ENCODE data around the gene MOCS1. TPM values are rescaled to one million over a fixed set of nuclear protein-coding genes. Genes with fewer than 3 reads are reported as not detected.

The MOCS1 gene
- total and polyA plus RNA-seq, 11 donors, result 16.4 to 40.3 (median 25.4) TPM

DNA sequence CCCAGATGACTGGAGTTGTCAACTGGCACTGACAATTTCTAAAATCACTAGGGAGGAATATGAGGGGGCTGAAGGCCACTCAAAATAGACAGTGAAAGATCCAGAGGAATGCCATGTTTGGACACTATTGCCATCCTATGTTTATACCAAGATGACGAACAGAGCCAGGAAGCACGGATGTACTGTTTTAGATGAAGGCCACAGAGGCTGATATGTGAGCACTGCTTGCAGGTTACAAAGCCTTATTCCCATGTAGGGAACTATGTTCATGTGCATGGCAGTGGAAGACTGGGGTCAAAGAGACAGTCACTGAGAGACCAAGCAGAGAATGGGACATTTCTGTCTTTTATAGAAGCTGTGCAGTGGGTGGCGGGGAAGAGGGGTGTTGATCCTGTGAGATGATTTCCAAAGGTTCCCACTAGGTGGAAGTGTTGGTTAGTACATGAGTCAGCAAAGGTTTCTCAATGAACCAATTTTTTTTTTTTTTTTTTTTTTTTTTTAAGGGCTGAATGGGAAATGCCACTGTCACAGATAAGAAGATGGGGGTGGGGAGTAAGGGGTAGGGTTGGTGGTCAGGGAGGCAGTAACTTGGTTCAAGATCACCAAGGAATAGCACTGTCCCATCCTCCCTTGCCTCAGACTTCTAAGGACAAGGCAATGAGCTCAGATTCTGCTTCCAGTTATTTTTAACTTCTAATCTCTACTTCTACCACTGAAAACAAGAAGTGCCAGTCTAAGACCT, 46.7 kb upstream of the MOCS1 start:
- no peak overlapping the region for H3K4me3 ChIP-seq
- H3K9me3 ChIP-seq, result no peaks in the 10 kb centered on the region
- TF ChIP-seq, protein P1, sequence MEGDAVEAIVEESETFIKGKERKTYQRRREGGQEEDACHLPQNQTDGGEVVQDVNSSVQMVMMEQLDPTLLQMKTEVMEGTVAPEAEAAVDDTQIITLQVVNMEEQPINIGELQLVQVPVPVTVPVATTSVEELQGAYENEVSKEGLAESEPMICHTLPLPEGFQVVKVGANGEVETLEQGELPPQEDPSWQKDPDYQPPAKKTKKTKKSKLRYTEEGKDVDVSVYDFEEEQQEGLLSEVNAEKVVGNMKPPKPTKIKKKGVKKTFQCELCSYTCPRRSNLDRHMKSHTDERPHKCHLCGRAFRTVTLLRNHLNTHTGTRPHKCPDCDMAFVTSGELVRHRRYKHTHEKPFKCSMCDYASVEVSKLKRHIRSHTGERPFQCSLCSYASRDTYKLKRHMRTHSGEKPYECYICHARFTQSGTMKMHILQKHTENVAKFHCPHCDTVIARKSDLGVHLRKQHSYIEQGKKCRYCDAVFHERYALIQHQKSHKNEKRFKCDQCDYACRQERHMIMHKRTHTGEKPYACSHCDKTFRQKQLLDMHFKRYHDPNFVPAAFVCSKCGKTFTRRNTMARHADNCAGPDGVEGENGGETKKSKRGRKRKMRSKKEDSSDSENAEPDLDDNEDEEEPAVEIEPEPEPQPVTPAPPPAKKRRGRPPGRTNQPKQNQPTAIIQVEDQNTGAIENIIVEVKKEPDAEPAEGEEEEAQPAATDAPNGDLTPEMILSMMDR (IDR thresholded peaks at IDR 0.05), result peak in 11 of 12 donors; percentile 20 to 59 (median 47)
- no peak for TF ChIP-seq POLR2A (IDR thresholded peaks at IDR 0.05)
- no peaks in the 10 kb centered on the region for H3K27me3 ChIP-seq
- peak overlapping the region in 4 of 12 donors; percentile 19 to 59 (median 42) for H3K27ac ChIP-seq
- DNase-seq (peak in 1 of 5 donors; percentile 18), ATAC-seq (peak; percentile 59 to 82 (median 68))
- WGBS, 4 donors, result 36 to 52% (median 41%) methylated on average over 3 of the region's 3 CpGs
- peaks cover 0 to 34% (median 8%) of the 10 kb centered on the region in 12 donors for H3K4me1 ChIP-seq
- no peaks in the 10 kb centered on the region for H3K36me3 ChIP-seq
- intact Hi-C loops (cut with DNase I), result loop anchor here (2.0 to 10.0 kb wide), 10 partner anchors 326 to 1048 kb away; partner anchors contain the start of gene LRFN2 (in 2 of the 10)

DNA sequence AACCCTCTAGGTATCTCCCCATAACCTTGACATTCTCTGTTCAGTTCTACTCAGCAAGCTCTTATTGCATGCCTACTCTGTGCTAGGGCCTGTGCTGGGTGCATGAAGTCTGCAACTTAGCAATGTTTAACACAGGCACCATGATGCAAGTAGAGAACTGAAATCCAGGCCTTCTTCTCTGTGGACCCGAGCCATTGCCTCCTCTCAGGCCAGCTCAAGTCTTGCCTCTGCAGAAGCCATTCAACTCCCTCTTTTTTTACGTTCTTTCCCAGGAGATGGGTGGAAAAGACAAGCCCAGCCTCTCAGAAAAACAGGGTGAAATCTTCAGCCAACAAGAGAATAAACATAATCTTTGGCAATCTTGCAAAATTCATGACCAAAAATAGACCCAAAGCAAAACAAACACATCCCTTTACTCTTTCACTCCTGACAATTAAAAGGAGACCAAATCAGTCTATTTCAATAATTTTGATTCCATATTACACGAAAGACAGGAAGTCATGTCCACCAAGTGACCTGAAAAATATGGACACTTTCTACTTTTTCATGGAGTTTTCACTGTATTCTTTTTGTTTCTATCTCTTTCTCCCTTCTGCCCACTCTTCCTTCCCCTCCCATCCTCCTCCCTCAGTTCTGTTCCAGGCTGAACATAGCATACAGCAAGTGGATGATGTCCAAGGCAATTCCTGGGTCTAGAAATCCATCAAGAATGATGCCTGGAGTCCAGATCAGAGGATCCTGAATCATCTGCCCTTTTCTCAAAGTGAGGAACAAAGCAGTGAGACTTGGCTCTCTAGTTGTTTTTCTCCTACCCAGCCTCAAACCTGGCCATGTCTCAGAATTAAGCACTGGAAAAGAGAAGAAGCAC, 45.4 kb upstream of the MOCS1 start:
- DNase-seq, result no peak
- no peaks in the 10 kb centered on the region for H3K36me3 ChIP-seq
- intact Hi-C loops (cut with DNase I), result loop anchor here (2.0 to 10.0 kb wide), 11 partner anchors 327 to 1049 kb away; partner anchors contain the start of gene LRFN2 (in 2 of the 10)
- WGBS, 4 donors, result 38 to 50% (median 41%) methylated on average over 3 of the region's 3 CpGs
- no peaks in the 10 kb centered on the region for H3K9me3 ChIP-seq
- H3K4me1 ChIP-seq, result peaks cover 0 to 34% (median 8%) of the 10 kb centered on the region in 12 donors
- H3K4me3 ChIP-seq, result no peak overlapping the region
- ATAC-seq, result peak in 2 of 4 donors; percentile 27 to 41
- no peaks in the 10 kb centered on the region for H3K27me3 ChIP-seq
- TF ChIP-seq POLR2A (IDR thresholded peaks at IDR 0.05), result no peak
- TF ChIP-seq, protein P1 (IDR thresholded peaks at IDR 0.05), result no peak
- H3K27ac ChIP-seq, result peak overlapping the region in 4 of 12 donors; percentile 14 to 59 (median 43)

DNA sequence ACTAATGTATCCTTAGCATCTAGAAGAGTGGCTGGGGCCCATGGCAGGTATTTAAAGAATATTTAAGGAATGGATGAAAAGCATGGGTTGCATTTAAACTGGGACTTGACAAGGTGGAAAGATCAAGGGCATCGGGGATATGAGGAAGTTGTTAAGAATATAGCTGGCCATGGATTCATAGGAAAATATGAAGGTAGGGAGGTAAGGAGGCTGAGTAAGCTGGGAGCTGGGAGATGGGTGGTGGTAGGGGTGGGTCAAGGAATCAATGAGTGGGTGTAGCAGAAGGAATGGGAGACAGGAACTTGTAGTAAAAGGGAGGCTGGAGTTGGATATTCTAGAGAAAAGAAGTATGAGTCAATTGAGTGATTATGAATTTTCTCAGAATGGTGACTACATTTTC, 44.0 kb upstream of the MOCS1 start:
- TF ChIP-seq, protein P1 (IDR thresholded peaks at IDR 0.05), result no peak
- no peak for TF ChIP-seq POLR2A (IDR thresholded peaks at IDR 0.05)
- 88 to 93% (median 89%) methylated on average over 1 of the region's 1 CpG for WGBS, 4 donors
- no peak for ATAC-seq

More for the DNA sequence above, 44.0 kb upstream of the MOCS1 start:
- Histone ChIP-seq H3K4me3 (no peak overlapping the region), H3K9me3 (no peaks in the 10 kb centered on the region), H3K4me1 (peaks cover 0 to 34% (median 8%) of the 10 kb centered on the region in 12 donors), H3K36me3 (no peaks in the 10 kb centered on the region), H3K27ac (no peak overlapping the region), H3K27me3 (no peaks in the 10 kb centered on the region)
- intact Hi-C loops (cut with DNase I), result loop anchor here in 1 of 10 donors (5.0 kb wide), 1 partner anchor 869 kb away; no protein-coding TSS in a partner anchor
- DNase-seq, result no peak
